ENCODE data around the gene TNK2.

DNA sequence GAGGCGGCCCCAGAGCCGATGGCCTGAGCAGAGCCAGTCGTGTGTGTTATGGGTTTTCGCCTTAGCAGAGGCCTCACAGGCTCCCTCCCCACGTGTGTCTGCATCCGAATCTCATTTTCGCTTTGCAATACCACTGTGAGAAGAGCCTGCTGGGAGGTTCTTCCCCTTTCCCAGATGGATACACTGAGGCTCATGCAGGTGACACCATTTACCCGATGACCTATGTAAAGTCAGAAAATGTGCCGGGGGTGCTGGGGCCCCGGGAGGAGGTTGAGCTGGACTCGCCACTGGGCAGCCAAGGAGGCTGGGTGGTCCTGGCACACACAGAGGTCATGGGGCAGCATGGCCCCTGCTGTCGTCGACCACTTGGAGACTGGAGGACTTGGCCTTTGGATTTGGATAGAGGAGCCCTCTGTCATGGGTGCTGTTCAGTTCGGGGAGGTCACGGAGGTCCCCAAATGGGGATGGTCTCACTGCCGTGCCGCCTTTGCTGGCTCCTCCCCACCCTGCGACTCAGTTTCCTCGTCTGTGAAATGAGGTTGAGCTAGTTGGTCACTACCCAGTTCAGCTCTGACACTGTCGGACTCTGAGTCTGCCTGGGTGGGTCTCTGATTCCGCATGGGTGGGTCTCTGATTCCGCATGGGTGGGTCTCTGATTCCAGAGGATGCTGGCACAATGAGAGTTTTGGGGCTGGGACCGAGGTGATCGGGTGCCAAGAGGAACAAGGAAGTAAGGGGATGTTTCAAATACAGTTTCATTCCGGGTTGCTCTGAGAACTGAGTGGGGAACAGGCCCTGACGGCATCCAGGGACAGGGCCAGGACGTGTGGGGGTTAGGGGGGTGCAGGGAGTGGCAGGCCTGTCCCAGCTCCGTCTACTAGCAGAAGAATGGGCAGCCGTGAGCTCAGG, 73.4 kb downstream of the TNK2 start:
- TF ChIP-seq CTCF (IDR thresholded peaks at IDR 0.05) (no peak), POLR2A (IDR thresholded peaks at IDR 0.05) (no peak)
